ENCODE data around the gene CHFR.
A peak's percentile ranks its signal among the peaks of the same experiment; 100 is the strongest.
"Not testable (repeated sequence)": the region's sequence is repeated elsewhere in the genome, so short reads cannot be mapped to it uniquely, and the experiment has no call there.

CHFR gene

DNA sequence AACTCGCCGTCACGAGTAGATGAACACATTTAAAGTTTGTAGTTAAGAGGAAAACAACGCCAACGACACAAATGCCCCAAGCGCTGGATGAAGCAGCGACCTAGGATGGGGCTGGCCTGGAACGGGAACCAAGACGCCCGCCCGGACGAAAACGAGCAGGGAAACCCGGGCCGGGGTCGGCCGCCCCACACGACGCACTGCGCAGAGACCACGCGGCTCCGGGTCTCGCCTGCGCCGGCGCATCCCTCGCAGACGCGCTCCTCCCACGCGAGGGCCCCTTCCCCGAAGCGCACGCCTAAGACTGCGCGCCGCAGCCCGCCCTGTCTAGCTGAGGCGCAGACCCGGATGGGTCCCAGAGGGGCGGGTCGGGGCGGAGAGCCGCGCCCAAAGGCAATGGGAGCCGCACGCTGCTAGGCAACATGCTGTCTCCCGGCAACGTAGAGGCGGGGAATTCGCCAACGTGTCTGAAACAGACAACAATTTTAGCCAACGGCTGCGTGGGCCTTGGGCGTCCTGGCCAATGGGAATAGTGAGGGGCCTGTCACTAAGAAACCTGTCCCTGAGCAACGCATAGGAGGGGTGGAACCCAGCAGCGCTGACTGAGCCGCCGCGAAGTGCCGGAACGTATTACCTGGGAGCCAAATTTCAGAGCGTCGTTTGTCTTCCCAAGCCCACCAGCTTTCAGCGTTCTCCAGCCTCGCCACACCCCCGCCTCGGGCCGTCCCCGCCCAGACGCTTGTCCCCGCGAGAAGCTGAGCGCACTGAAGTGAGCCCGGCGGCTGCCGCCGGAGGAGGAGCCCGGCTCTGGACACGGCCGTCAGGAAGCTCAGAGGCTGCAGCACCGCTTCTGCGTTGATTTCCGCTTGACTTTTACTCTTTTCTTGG lies 21.0 kb upstream of the CHFR start:
- in situ Hi-C loops (cut with HindIII; ENCODE audit: low pct_unique_long_range_greater_than_20kb, low sequenced_read_pairs), result no loop called here
- peak; percentile 98 to 100 for DNase-seq (ENCODE audit: low read depth in 1 of 2, low spot score in 1 of 2)
- TF ChIP-seq JUND (IDR thresholded peaks at IDR 0.05; ENCODE audit: low read depth), result no peak

DNA sequence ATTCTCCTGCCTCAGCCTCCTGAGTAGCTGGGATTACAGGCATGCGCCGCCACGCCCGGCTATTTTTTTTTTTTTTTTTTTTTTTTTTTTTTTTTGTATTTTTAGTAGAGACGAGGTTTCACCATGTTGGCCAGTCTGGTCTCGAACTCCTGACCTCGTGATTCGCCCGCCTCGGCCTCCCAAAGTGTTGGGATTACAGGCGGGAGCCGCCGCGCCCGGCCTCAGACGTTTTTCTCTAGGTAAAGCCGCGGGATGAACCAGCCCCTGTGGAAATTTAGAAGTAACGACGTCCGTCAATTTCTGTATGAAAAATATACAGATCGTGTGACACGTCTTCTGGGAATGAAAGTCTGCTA lies 20.4 kb upstream of the CHFR start:
- DNase-seq (ENCODE audit: low read depth in 1 of 2, low spot score in 1 of 2); in situ Hi-C loops (cut with HindIII; ENCODE audit: low pct_unique_long_range_greater_than_20kb, low sequenced_read_pairs): not testable (repeated sequence)

DNA sequence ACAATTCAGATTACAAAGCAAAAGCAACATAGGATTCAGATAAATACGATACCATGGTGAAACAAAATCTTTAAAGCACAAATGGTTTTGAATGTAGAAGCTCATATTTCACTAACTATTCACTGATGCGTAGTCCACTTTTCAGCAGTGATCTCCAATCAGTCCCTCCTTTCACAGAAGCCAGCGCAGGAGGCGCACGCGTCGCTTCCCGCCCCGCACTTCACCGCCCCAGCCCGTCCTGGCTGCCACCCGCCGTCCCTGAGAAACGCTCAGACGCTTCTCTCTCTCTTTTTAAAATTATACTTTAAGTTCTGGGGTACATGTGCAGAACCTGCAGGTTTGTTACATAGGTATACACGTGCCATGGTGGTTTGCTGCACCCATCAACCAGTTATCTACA lies 19.8 kb upstream of the CHFR start:
- DNase-seq (ENCODE audit: low read depth in 1 of 2, low spot score in 1 of 2), result no peak
- in situ Hi-C loops (cut with HindIII; ENCODE audit: low pct_unique_long_range_greater_than_20kb, low sequenced_read_pairs), result no loop called here
- no peak for TF ChIP-seq JUND (IDR thresholded peaks at IDR 0.05; ENCODE audit: low read depth)

DNA sequence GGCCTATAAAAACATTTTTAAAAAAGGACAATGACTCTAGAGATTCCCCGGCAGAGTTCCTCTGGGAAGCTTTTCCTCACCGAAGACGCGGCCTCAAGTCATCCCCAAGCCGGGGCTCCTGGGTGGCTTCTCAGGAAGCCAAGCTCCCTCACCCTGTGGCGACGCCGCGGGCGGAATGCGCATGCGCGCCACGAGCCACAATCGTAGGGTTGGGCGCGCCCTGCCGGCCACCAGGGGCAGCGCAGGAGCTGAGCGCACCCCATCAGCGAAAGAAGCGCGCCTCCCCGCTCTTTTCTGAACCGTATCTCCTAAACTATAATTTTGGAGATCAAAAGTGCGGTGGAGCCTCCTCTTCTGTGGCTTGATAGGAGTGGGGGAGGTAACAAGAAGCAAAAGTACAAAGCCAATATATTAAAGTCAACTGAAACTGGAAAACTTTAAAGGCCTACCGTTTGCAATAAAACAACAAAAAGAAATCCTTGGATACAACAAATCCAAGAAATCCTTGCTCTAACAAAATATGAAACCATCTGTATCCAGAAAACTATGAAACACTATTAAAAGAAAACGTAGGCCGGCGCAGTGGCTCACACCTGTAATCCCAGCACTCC lies 17.4 kb upstream of the CHFR start:
- DNase-seq (ENCODE audit: low read depth in 1 of 2, low spot score in 1 of 2), result peak; percentile 23 to 70
- in situ Hi-C loops (cut with HindIII; ENCODE audit: low pct_unique_long_range_greater_than_20kb, low sequenced_read_pairs), result no loop called here
- TF ChIP-seq JUND (IDR thresholded peaks at IDR 0.05; ENCODE audit: low read depth), result no peak

DNA sequence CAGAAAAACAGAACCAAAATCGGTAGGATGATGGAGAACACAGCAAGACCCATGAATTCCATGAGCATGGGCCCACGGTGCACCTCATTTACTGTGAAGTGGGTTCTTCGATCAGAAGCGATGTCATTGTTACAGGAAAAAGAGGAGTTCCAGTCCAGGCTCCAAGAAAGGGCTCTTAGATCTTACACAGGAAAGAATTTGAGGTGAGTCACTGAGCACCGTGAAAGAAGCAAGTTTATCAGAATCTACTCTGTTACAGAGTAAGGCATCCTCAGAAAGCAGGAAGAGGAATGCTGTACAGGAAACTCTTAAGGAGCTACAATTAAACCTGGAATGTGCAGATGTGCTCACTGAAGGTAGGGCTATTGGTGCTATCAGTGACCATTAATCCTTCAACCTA lies 11.6 kb upstream of the CHFR start:
- in situ Hi-C loops (cut with HindIII; ENCODE audit: low pct_unique_long_range_greater_than_20kb, low sequenced_read_pairs), result no loop called here
- no peak for TF ChIP-seq JUND (IDR thresholded peaks at IDR 0.05; ENCODE audit: low read depth)
- DNase-seq (ENCODE audit: low read depth in 1 of 2, low spot score in 1 of 2), result no peak

DNA sequence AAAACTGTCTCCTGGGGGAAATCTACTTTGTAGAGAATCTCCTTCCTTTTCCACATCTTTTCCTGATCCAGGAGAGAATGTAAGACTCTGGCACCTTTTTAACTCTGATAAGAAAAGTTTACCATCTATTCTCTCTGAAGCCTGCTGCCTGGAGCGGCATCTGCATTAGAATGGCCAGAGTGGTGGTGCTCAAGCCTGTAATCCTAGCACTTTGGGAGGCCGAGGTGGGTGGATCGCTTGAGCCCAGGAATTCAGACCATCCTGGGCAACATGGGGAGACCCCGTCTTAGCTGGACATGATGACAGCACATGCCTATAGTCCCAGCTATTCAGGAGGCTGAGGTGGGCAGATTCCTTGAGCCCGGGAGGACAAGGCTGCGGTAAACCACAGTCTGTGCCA lies 1.4 kb upstream of the CHFR start:
- DNase-seq (ENCODE audit: low read depth in 1 of 2, low spot score in 1 of 2), result no peak
- no peak for TF ChIP-seq JUND (IDR thresholded peaks at IDR 0.05; ENCODE audit: low read depth)
- in situ Hi-C loops (cut with HindIII; ENCODE audit: low pct_unique_long_range_greater_than_20kb, low sequenced_read_pairs), result no loop called here

DNA sequence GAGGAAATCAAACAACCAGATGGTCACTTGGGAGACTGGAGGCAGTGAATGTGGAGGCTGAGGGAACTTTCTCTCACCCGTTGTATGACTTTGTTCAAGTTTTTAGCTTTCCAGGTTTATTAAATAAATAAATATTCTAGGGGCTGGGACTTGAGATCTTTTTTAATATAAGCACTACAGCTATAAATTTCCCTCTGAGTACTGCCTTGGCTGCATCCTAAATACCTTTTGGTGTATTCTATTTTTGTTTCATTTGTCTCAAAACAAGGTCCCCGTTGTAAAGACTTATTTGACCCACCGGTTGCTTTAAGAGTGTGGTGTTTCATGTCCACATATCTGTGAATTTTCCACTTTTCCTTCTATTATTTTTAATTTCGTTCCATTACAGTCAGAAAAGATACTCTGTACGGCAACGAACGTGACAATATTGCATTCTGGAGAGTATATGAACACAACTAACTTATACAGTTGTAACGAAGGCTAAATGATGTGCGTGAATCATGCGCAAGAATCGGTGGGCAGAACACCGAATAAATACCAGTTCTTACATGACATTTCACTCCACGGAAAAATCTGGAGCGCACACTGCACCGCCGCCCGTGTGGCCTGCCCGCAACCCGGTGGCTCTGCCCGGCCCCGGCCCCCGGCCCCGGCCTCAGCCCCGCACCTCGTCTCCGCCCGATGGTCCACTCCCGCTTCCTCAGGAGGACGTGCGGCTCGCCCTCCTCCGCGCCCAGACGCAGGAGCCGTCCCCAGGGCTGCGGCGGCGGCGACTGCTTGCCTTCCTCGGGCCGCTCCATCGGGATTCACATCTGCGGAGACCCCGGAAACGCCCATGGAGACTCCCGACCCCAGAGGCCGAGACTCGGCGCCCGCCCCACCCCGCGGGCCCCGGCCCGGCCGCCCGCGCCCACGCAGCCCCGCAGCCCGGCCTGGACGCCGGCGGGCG lies 602 bp downstream of the CHFR start:
- no peak for TF ChIP-seq JUND (IDR thresholded peaks at IDR 0.05; ENCODE audit: low read depth)
- DNase-seq (ENCODE audit: low read depth in 1 of 2, low spot score in 1 of 2), result peak in 1 of 2 experiments; percentile 21
- in situ Hi-C loops (cut with HindIII; ENCODE audit: low pct_unique_long_range_greater_than_20kb, low sequenced_read_pairs), result no loop called here

DNA sequence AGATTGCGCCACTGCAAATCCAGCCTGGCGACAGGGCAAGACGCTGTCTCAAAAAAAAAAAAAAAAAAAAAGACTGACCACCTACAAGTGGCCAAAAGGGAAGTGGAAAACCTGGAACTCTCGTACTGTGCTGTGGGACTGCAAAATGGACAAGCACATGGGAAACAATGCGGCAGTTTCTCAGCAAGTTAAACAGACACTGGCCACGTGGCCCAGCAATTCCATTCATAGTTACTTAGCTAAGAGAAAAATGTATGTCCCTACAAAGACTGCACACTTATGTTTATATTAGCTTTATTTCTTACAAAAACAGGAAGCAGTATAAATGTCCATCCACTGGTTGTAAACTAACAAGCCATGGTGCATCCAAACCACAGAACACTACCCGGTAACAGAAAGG lies 5.6 kb downstream of the CHFR start:
- TF ChIP-seq JUND (IDR thresholded peaks at IDR 0.05; ENCODE audit: low read depth), result no peak
- in situ Hi-C loops (cut with HindIII; ENCODE audit: low pct_unique_long_range_greater_than_20kb, low sequenced_read_pairs), result no loop called here
- DNase-seq (ENCODE audit: low read depth in 1 of 2, low spot score in 1 of 2), result no peak

DNA sequence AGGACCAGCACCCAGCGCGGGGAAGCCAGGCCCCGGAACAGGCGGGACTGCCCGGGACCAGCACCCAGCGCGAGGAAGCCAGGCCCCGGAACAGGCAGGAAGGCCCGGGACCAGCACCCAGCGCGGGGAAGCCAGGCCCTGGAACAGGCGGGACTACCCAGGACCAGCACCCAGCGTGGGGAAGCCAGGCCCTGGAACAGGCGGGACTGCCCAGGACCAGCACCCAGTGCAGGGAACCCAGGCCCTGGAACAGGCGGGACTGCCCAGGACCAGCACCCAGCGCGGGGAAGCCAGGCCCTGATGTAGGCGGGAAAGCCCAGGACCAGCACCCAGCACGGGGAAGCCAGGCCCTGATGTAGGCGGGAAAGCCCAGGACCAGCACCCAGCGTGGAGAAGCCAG lies 12.8 kb downstream of the CHFR start:
- DNase-seq (ENCODE audit: low read depth in 1 of 2, low spot score in 1 of 2); in situ Hi-C loops (cut with HindIII; ENCODE audit: low pct_unique_long_range_greater_than_20kb, low sequenced_read_pairs): not testable (repeated sequence)

DNA sequence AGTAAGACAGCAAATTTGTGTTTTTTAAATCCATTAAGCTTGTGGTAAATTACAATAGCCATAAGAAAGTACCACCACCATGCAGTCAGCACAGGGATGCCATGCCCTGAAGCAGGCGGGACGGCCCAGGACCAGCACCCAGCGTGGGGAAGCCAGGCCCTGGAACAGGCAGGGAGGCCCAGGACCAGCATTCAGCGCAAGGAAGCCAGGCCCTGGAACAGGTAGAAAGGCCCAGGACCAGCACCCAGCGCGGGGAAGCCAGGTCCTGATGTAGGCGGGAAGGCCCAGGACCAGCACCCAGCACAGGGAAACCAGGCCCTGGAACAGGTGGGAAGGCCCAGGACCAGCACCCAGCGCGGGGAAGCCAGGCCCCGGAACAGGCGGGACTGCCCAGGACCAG lies 13.2 kb downstream of the CHFR start:
- no peak for TF ChIP-seq JUND (IDR thresholded peaks at IDR 0.05; ENCODE audit: low read depth)
- in situ Hi-C loops (cut with HindIII; ENCODE audit: low pct_unique_long_range_greater_than_20kb, low sequenced_read_pairs), result no loop called here
- no peak for DNase-seq (ENCODE audit: low read depth in 1 of 2, low spot score in 1 of 2)

DNA sequence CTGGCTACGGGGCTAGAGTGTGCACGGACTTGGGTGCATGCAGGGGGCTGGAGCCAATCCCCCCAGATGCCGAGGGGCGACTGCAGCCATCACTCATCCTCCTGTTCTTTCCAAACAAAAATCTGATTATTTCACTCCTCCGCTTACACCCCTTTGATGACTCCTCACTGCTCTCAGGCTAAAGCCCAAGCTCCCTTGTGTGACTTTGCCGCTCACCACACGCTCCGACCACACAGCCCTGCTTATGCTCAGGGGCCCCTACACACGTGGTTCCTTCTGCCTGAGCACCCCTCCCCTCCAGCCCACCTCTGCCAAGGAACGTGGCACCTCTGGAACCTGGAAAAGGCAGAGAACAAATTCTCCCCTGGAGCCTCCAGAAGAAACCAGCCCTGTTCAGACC lies 13.7 kb downstream of the CHFR start:
- TF ChIP-seq JUND (IDR thresholded peaks at IDR 0.05; ENCODE audit: low read depth), result no peak
- no peak for DNase-seq (ENCODE audit: low read depth in 1 of 2, low spot score in 1 of 2)
- in situ Hi-C loops (cut with HindIII; ENCODE audit: low pct_unique_long_range_greater_than_20kb, low sequenced_read_pairs), result no loop called here

DNA sequence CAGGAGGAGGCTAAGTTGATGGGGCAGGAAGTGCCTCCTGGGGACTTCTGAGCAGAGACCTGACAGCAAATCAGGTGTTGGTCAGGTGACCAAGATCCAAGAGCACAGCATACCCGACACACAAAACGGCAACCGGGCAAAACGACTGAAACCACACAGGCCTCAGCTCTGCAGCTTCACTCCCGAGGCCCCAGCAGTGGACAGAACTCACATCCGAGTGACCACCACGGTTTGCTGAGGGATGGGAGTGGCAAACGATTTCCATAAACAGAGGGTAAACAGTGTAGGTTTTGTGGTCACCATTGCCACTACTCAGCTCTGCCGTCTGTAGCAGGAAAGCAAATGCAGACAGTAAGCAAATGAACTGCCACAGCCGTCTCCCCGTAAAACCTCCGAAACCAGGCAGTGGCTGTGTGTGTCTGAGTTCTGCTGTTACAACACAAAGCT lies 14.4 kb downstream of the CHFR start:
- in situ Hi-C loops (cut with HindIII; ENCODE audit: low pct_unique_long_range_greater_than_20kb, low sequenced_read_pairs), result no loop called here
- no peak for TF ChIP-seq JUND (IDR thresholded peaks at IDR 0.05; ENCODE audit: low read depth)
- no peak for DNase-seq (ENCODE audit: low read depth in 1 of 2, low spot score in 1 of 2)

Measured in T47D (cell line).